GM23338 (cell line): ENCODE data around the gene SLC2A9. TPM values are rescaled to one million over a fixed set of nuclear protein-coding genes. Genes with fewer than 3 reads are reported as not detected.

ENCODE experiments used
- ATAC-seq: fragments of 200-7000 bp; cut with Tn5 transposase; 3 replicates; pipeline ENCODE4 v1.9.1; 2020
- DNase-seq: peaks from one replicate; pipeline ENCODE4 v3.0.0-alpha.2; 2015; ENCODE audit warnings: low spot score
- H2AFZ ChIP-seq: fragments of 200-600 bp; sonication (generic); 2 replicates; pipeline ENCODE4 v1.8.0; 2016; ENCODE audit warnings: antibody characterized with exemption, mild to moderate bottlenecking, moderate library complexity
- H3F3A ChIP-seq: fragments of 200-600 bp; sonication (generic); replicated peaks from 2 replicates; pipeline ENCODE4 v1.8.0; 2017; ENCODE audit warnings: antibody characterized with exemption, mixed run types, low read depth
- H3K27ac ChIP-seq: fragments of 200-600 bp; sonication (generic); 2 replicates; pipeline ENCODE4 v1.6.1; 2016; ENCODE audit warnings: low read depth
- H3K27me3 ChIP-seq: fragments of 200-600 bp; sonication (generic); 2 replicates; pipeline ENCODE4 v1.8.0; 2016; ENCODE audit warnings: mild to moderate bottlenecking, mixed run types, moderate library complexity; ENCODE audit not compliant: insufficient read depth
- H3K36me3 ChIP-seq: fragments of 200-600 bp; sonication (generic); 2 replicates; pipeline ENCODE4 v1.8.0; 2016; ENCODE audit warnings: mild to moderate bottlenecking; ENCODE audit not compliant: insufficient read depth
- H3K4me1 ChIP-seq: fragments of 200-600 bp; sonication (generic); 2 replicates; pipeline ENCODE4 v1.8.0; 2016; ENCODE audit warnings: mild to moderate bottlenecking, moderate library complexity; ENCODE audit not compliant: insufficient read depth
- H3K4me2 ChIP-seq: fragments of 200-600 bp; sonication (generic); 2 replicates; pipeline ENCODE4 v1.7.1; 2017; ENCODE audit warnings: mixed run types
- H3K4me3 ChIP-seq: fragments of 200-600 bp; sonication (generic); 2 replicates; pipeline ENCODE4 v1.6.1; 2016; ENCODE audit warnings: mixed run types
- H3K79me2 ChIP-seq: fragments of 200-600 bp; sonication (generic); replicated peaks from 2 replicates; pipeline ENCODE4 v1.8.0; 2017; ENCODE audit warnings: mild to moderate bottlenecking; ENCODE audit not compliant: insufficient read depth
- H3K9me2 ChIP-seq: fragments of 200-600 bp; sonication (generic); 2 replicates; pipeline ENCODE4 v1.8.0; 2017; ENCODE audit not compliant: insufficient read depth
- H4K20me1 ChIP-seq: fragments of 200-600 bp; sonication (generic); replicated peaks from 2 replicates; pipeline ENCODE4 v1.8.0; 2017; ENCODE audit warnings: mild to moderate bottlenecking; ENCODE audit not compliant: insufficient read depth
- H3K27ac Mint-ChIP-seq: 2 replicates; pipeline ENCODE4 v1.8.0; 2020; ENCODE audit warnings: inconsistent platforms, mild to moderate bottlenecking, moderate library complexity, mixed read lengths
- H3K27me3 Mint-ChIP-seq: 3 replicates; pipeline ENCODE4 v1.8.0; 2022; ENCODE audit warnings: low read depth, mild to moderate bottlenecking, moderate library complexity, mixed read lengths, inconsistent platforms; ENCODE audit not compliant: insufficient read depth, poor library complexity
- H3K36me3 Mint-ChIP-seq: 3 replicates; pipeline ENCODE4 v1.8.0; 2021; ENCODE audit warnings: low read depth, mild to moderate bottlenecking, inconsistent platforms, moderate library complexity, mixed read lengths
- H3K4me1 Mint-ChIP-seq: 3 replicates; pipeline ENCODE4 v1.8.0; 2020; ENCODE audit warnings: mild to moderate bottlenecking, inconsistent platforms, mixed read lengths
- H3K4me3 Mint-ChIP-seq: 3 replicates; pipeline ENCODE4 v1.8.0; 2021; ENCODE audit warnings: moderate library complexity, mild to moderate bottlenecking, inconsistent platforms, mixed read lengths
- H3K9me3 Mint-ChIP-seq: 3 replicates; pipeline ENCODE4 v1.8.0; 2020; ENCODE audit warnings: moderate library complexity, mild to moderate bottlenecking, inconsistent platforms, mixed read lengths
- EZH2 ChIP-seq: fragments of 200-600 bp; sonication (generic); IDR thresholded peaks from one replicate; pipeline ENCODE4 v1.8.0; 2017; ENCODE audit warnings: antibody characterized with exemption, mild to moderate bottlenecking, low read depth; ENCODE audit not compliant: unreplicated experiment
- EZH2phosphoT487 ChIP-seq: fragments of 200-600 bp; sonication (generic); IDR thresholded peaks from one replicate; pipeline ENCODE4 v1.8.1; 2018; ENCODE audit warnings: antibody characterized with exemption; ENCODE audit not compliant: unreplicated experiment
- JUNB ChIP-seq: IDR thresholded peaks from one replicate; pipeline ENCODE4 v1.6.1; 2016; ENCODE audit warnings: antibody characterized with exemption; ENCODE audit not compliant: unreplicated experiment
- NANOG ChIP-seq: IDR thresholded peaks from 2 replicates; pipeline ENCODE4 v1.6.1; 2016; ENCODE audit warnings: antibody characterized with exemption, borderline replicate concordance
- ZNF114 ChIP-seq: fragments of 250-450 bp; sonication (Bioruptor Pico); IDR thresholded peaks from 2 replicates; pipeline ENCODE4 v1.5.0; 2020; ENCODE audit warnings: mild to moderate bottlenecking, moderate library complexity
- polyA plus RNA-seq: library from polyadenylated mRNA; unstranded; fragments of >200 nt; fragmentation: Nextera tagmentation; extraction: Ambion mirVana; gene quantifications from 2 replicates; pipeline ENCODE4 v1.2.1, GENCODE V29; 2016
- total RNA-seq: library from RNA; depleted of rRNA; stranded (reverse); fragments of >200 nt; shearing (Covaris generic); gene quantifications from 2 replicates; pipeline ENCODE4 v1.2.3, GENCODE V29; 2014
- TF ChIP-seq, protein P1 (sequence below): IDR thresholded peaks from one replicate; pipeline ENCODE4 v1.6.1; 2018; ENCODE audit warnings: antibody characterized with exemption; ENCODE audit not compliant: unreplicated experiment
- TF ChIP-seq, protein P2 (sequence below): IDR thresholded peaks from 2 replicates; pipeline ENCODE4 v1.6.1; 2016; ENCODE audit warnings: antibody characterized with exemption

SLC2A9 gene
- total and polyA plus RNA-seq, 2 experiments from 2014 or later, result 0.21 to 0.40 TPM

DNA sequence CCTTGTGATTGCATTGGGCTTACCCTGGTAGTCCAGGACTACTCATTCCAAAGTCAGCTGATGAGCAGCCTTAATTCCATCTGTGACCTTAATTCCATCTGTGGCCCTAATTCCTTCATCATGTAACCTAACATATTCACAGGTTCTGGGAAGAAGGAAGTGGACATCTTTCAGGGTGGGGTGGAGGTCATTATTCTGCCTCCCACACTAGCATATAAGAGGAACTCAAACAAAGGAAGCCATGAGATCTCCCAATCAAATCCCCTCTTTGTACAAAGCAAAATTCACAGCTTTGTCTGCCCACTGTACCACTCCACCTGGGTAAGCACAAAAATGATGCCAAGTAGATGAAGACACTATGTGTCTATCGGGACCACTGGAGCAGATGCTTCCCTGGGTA is 87.3 kb downstream of the SLC2A9 start:
- Histone ChIP-seq H3K4me3 (no peak overlapping the region), H3K27ac (no peak overlapping the region), H3K9me2 (no peaks in the 10 kb centered on the region), H2AFZ (no peak overlapping the region), H3K79me2 (no peaks in the 10 kb centered on the region), H3F3A (no peaks in the 10 kb centered on the region), H4K20me1 (no peaks in the 10 kb centered on the region), H3K4me2 (no peak overlapping the region), H3K4me1 (peaks cover 5% of the 10 kb centered on the region), H3K36me3 (no peaks in the 10 kb centered on the region), H3K27me3 (no peaks in the 10 kb centered on the region)
- peaks cover 26% of the 10 kb centered on the region for H3K4me1 Mint-ChIP-seq
- no peak for TF ChIP-seq NANOG
- TF ChIP-seq JUNB, result no peak
- TF ChIP-seq, protein P1, sequence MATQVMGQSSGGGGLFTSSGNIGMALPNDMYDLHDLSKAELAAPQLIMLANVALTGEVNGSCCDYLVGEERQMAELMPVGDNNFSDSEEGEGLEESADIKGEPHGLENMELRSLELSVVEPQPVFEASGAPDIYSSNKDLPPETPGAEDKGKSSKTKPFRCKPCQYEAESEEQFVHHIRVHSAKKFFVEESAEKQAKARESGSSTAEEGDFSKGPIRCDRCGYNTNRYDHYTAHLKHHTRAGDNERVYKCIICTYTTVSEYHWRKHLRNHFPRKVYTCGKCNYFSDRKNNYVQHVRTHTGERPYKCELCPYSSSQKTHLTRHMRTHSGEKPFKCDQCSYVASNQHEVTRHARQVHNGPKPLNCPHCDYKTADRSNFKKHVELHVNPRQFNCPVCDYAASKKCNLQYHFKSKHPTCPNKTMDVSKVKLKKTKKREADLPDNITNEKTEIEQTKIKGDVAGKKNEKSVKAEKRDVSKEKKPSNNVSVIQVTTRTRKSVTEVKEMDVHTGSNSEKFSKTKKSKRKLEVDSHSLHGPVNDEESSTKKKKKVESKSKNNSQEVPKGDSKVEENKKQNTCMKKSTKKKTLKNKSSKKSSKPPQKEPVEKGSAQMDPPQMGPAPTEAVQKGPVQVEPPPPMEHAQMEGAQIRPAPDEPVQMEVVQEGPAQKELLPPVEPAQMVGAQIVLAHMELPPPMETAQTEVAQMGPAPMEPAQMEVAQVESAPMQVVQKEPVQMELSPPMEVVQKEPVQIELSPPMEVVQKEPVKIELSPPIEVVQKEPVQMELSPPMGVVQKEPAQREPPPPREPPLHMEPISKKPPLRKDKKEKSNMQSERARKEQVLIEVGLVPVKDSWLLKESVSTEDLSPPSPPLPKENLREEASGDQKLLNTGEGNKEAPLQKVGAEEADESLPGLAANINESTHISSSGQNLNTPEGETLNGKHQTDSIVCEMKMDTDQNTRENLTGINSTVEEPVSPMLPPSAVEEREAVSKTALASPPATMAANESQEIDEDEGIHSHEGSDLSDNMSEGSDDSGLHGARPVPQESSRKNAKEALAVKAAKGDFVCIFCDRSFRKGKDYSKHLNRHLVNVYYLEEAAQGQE, result no peak
- TF ChIP-seq, protein P2, sequence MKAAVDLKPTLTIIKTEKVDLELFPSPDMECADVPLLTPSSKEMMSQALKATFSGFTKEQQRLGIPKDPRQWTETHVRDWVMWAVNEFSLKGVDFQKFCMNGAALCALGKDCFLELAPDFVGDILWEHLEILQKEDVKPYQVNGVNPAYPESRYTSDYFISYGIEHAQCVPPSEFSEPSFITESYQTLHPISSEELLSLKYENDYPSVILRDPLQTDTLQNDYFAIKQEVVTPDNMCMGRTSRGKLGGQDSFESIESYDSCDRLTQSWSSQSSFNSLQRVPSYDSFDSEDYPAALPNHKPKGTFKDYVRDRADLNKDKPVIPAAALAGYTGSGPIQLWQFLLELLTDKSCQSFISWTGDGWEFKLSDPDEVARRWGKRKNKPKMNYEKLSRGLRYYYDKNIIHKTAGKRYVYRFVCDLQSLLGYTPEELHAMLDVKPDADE, result no peak
- DNase-seq (no peak), ATAC-seq (no peak)
- H3K27ac Mint-ChIP-seq, result no peak overlapping the region
- no peaks in the 10 kb centered on the region for H3K9me3 Mint-ChIP-seq
- no peaks in the 10 kb centered on the region for H3K36me3 Mint-ChIP-seq
- H3K27me3 Mint-ChIP-seq, result peaks cover 7% of the 10 kb centered on the region
- no peak overlapping the region for H3K4me3 Mint-ChIP-seq

DNA sequence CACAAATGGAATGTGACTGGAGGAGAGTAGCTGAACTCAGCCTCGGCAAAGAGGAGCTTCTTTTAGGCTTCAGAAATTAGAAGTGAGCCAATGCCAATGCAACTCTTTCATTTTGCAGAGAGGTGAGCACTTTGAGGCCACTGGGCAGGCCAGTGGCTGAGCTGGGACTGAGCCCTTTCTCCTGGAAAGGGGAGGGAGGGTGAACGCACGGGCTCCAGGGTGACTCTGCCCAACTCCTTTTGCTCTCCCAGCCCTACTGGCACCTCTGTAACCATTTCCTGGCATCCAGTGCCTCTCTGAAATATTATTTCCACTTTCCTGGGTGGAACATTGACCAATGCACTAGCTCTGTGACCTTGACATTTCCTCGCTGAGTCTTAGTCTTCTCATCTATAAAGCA is 88.1 kb downstream of the SLC2A9 start:
- H3K27ac Mint-ChIP-seq, result no peak overlapping the region
- H4K20me1 ChIP-seq, result no peaks in the 10 kb centered on the region
- H3F3A ChIP-seq, result no peaks in the 10 kb centered on the region
- H3K27me3 Mint-ChIP-seq, result peaks cover 7% of the 10 kb centered on the region
- no peaks in the 10 kb centered on the region for H3K9me2 ChIP-seq
- ATAC-seq, result no peak
- no peaks in the 10 kb centered on the region for H3K79me2 ChIP-seq
- DNase-seq, result no peak
- no peaks in the 10 kb centered on the region for H3K4me1 ChIP-seq
- H3K27ac ChIP-seq, result no peak overlapping the region
- no peaks in the 10 kb centered on the region for H3K9me3 Mint-ChIP-seq
- no peak overlapping the region for H3K4me3 ChIP-seq
- no peak overlapping the region for H3K4me3 Mint-ChIP-seq
- peaks cover 20% of the 10 kb centered on the region for H3K4me1 Mint-ChIP-seq
- H3K4me2 ChIP-seq, result no peak overlapping the region
- H3K36me3 ChIP-seq, result no peaks in the 10 kb centered on the region
- no peaks in the 10 kb centered on the region for H3K36me3 Mint-ChIP-seq
- no peak overlapping the region for H2AFZ ChIP-seq
- H3K27me3 ChIP-seq, result no peaks in the 10 kb centered on the region
- TF ChIP-seq, protein P1, result no peak
- TF ChIP-seq ZNF114 (CRISPR knock-in tag) (no peak), EZH2phosphoT487 (no peak), JUNB (no peak), EZH2 (no peak)
